Neural progenitor cell (in vitro differentiated cells): ENCODE data around the gene PAIP2. TPM values are rescaled to one million over a fixed set of nuclear protein-coding genes. Genes with fewer than 3 reads are reported as not detected.

Source experiments
- DNase-seq: peaks from one replicate; pipeline ENCODE4 v3.0.0-alpha.2; 2016; ENCODE audit warnings: low spot score
- H2AFZ ChIP-seq: fragments of 200-600 bp; sonication (generic); replicated peaks from 2 replicates; pipeline ENCODE4 v1.6.1; 2016; ENCODE audit warnings: antibody characterized with exemption
- H3F3A ChIP-seq: fragments of 200-600 bp; sonication (generic); 2 replicates; pipeline ENCODE4 v1.6.1; 2016; ENCODE audit warnings: antibody characterized with exemption, low read depth
- H3K27ac ChIP-seq: fragments of 200-600 bp; sonication (generic); 2 replicates; pipeline ENCODE4 v1.5.1; 2016; ENCODE audit warnings: mild to moderate bottlenecking
- H3K27me3 ChIP-seq: fragments of 200-600 bp; sonication (generic); 2 replicates; pipeline ENCODE4 v1.6.1; 2016; ENCODE audit warnings: mild to moderate bottlenecking, moderate library complexity
- H3K36me3 ChIP-seq: fragments of 200-600 bp; sonication (generic); 2 replicates; pipeline ENCODE4 v1.5.1; 2016
- H3K4me1 ChIP-seq: fragments of 200-600 bp; sonication (generic); 2 replicates; pipeline ENCODE4 v1.6.1; 2016; ENCODE audit warnings: mixed run types
- H3K4me2 ChIP-seq: fragments of 200-600 bp; sonication (generic); 2 replicates; pipeline ENCODE4 v1.6.1; 2016
- H3K4me3 ChIP-seq: fragments of 200-600 bp; sonication (generic); 2 replicates; pipeline ENCODE4 v1.5.1; 2016
- H3K79me2 ChIP-seq: fragments of 200-600 bp; sonication (generic); 2 replicates; pipeline ENCODE4 v1.6.1; 2016; ENCODE audit warnings: low read depth
- H3K9ac ChIP-seq: fragments of 200-600 bp; sonication (generic); 2 replicates; pipeline ENCODE4 v1.6.1; 2016
- H3K9me3 ChIP-seq: fragments of 200-600 bp; sonication (generic); 2 replicates; pipeline ENCODE4 v1.5.1; 2016; ENCODE audit warnings: low read depth
- H4K20me1 ChIP-seq: fragments of 200-600 bp; sonication (generic); 2 replicates; pipeline ENCODE4 v1.6.1; 2016; ENCODE audit warnings: low read depth
- H3K27ac Mint-ChIP-seq: 3 replicates; pipeline ENCODE4 v1.8.0; 2021; ENCODE audit warnings: mixed read lengths
- H3K27me3 Mint-ChIP-seq: 2 replicates; pipeline ENCODE4 v1.8.0; 2022; ENCODE audit warnings: low read depth, mild to moderate bottlenecking, inconsistent platforms, moderate library complexity, mixed read lengths; ENCODE audit not compliant: insufficient read depth
- H3K36me3 Mint-ChIP-seq: 3 replicates; pipeline ENCODE4 v1.8.0; 2021; ENCODE audit warnings: mixed read lengths
- H3K4me1 Mint-ChIP-seq: 3 replicates; pipeline ENCODE4 v1.8.0; 2021; ENCODE audit warnings: mixed read lengths
- H3K4me3 Mint-ChIP-seq: 3 replicates; pipeline ENCODE4 v1.8.0; 2021; ENCODE audit warnings: mild to moderate bottlenecking, moderate library complexity, mixed read lengths
- H3K9me3 Mint-ChIP-seq: 3 replicates; pipeline ENCODE4 v1.8.0; 2020; ENCODE audit warnings: mixed read lengths
- CTCF ChIP-seq: fragments of 200-600 bp; sonication (generic); IDR thresholded peaks from 2 replicates; pipeline ENCODE4 v1.5.1; 2017; ENCODE audit warnings: antibody characterized with exemption, mild to moderate bottlenecking
- EZH2 ChIP-seq: fragments of 200-600 bp; sonication (generic); IDR thresholded peaks from 2 replicates; pipeline ENCODE4 v1.6.1; 2017; ENCODE audit warnings: antibody characterized with exemption, mild to moderate bottlenecking, moderate library complexity
- EZH2phosphoT487 ChIP-seq: fragments of 200-600 bp; sonication (generic); IDR thresholded peaks from 2 replicates; pipeline ENCODE4 v1.6.1; 2017; ENCODE audit warnings: antibody characterized with exemption
- total RNA-seq: library from RNA; depleted of rRNA; stranded (reverse); fragments of >200 nt; gene quantifications from 2 replicates; pipeline ENCODE4 v1.2.3, GENCODE V29; 2015; ENCODE audit warnings: low replicate concordance

Gene PAIP2
- total RNA-seq, 1 donor from 2014 or later: 201 TPM

GRCh38 chr5:139414581-139415130, 73.0 kb downstream of the PAIP2 start:
- no peak overlapping the region for H3K27ac Mint-ChIP-seq
- no peak overlapping the region for H2AFZ ChIP-seq
- H3K9me3 Mint-ChIP-seq: no peaks in the 10 kb centered on the region
- DNase-seq: no peak
- H3K36me3 ChIP-seq: no peaks in the 10 kb centered on the region
- H3K4me2 ChIP-seq: no peak overlapping the region
- H3K4me1 ChIP-seq: peaks cover 16% of the 10 kb centered on the region
- TF ChIP-seq EZH2phosphoT487 (no peak), CTCF (no peak), EZH2 (no peak)
- H3K27ac ChIP-seq: no peak overlapping the region
- H3K9me3 ChIP-seq: no peaks in the 10 kb centered on the region
- no peaks in the 10 kb centered on the region for H3K27me3 Mint-ChIP-seq
- peaks cover 26% of the 10 kb centered on the region for H3F3A ChIP-seq
- no peak overlapping the region for H3K9ac ChIP-seq
- no peak overlapping the region for H3K4me3 ChIP-seq
- no peak overlapping the region for H3K4me3 Mint-ChIP-seq
- H3K36me3 Mint-ChIP-seq: peaks cover 10% of the 10 kb centered on the region
- no peaks in the 10 kb centered on the region for H3K79me2 ChIP-seq
- peaks cover 11% of the 10 kb centered on the region for H3K4me1 Mint-ChIP-seq
- no peaks in the 10 kb centered on the region for H3K27me3 ChIP-seq
- no peaks in the 10 kb centered on the region for H4K20me1 ChIP-seq

DNA sequence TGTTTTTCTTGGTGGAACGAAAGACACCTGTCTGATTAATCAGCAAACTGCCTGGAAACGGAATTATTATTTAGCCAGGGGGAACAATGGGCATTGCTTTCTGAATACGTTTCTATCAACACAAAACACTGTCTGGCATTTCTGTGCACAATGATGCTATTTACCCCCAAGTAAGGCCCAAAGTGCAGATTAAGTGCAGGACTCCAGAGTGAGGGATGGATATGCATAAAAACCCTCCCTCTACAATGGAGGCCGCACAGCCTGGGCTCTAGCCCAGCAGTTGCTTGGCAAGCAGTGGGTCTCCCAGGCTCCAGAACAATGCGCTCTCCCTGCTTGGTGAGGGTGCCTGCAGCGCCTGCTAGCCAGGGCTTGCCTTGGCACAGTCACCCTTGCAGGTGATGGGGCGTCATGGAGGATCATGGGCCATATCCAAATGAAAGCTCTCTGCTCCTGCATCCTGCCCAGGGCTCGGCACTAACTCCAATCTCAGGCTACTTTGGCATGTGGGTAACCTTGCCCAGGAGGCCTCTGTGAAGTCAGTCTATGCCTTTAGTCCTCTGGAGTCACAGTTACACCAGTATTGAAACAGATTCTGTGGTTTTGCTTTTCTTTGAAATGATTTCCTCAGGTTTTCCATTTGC, 73.7 kb downstream of the PAIP2 start:
- Mint-ChIP-seq H3K36me3 (peaks cover 10% of the 10 kb centered on the region), H3K4me3 (no peak overlapping the region), H3K27me3 (no peaks in the 10 kb centered on the region), H3K4me1 (peaks cover 18% of the 10 kb centered on the region), H3K9me3 (no peaks in the 10 kb centered on the region), H3K27ac (no peak overlapping the region)
- Histone ChIP-seq H3K4me3 (no peak overlapping the region), H3K4me2 (no peak overlapping the region), H3K36me3 (no peaks in the 10 kb centered on the region), H3K4me1 (peaks cover 22% of the 10 kb centered on the region), H3F3A (peaks cover 33% of the 10 kb centered on the region), H3K27ac (no peak overlapping the region), H4K20me1 (no peaks in the 10 kb centered on the region), H2AFZ (no peak overlapping the region), H3K9ac (no peak overlapping the region), H3K79me2 (no peaks in the 10 kb centered on the region), H3K27me3 (no peaks in the 10 kb centered on the region), H3K9me3 (no peaks in the 10 kb centered on the region)
- DNase-seq: no peak
- TF ChIP-seq CTCF (no peak), EZH2phosphoT487 (no peak), EZH2 (no peak)

GRCh38 chr5:139415869-139416268, 74.2 kb downstream of the PAIP2 start:
- H4K20me1 ChIP-seq: no peaks in the 10 kb centered on the region
- no peaks in the 10 kb centered on the region for H3K27me3 Mint-ChIP-seq
- no peaks in the 10 kb centered on the region for H3K9me3 Mint-ChIP-seq
- no peaks in the 10 kb centered on the region for H3K27me3 ChIP-seq
- TF ChIP-seq CTCF (no peak), EZH2phosphoT487 (no peak), EZH2 (no peak)
- no peak overlapping the region for H3K27ac ChIP-seq
- DNase-seq: no peak
- H2AFZ ChIP-seq: no peak overlapping the region
- no peak overlapping the region for H3K4me2 ChIP-seq
- peaks cover 10% of the 10 kb centered on the region for H3K36me3 Mint-ChIP-seq
- no peak overlapping the region for H3K9ac ChIP-seq
- no peaks in the 10 kb centered on the region for H3K79me2 ChIP-seq
- peaks cover 28% of the 10 kb centered on the region for H3K4me1 ChIP-seq
- H3K27ac Mint-ChIP-seq: peak overlapping the region; percentile 72
- H3K9me3 ChIP-seq: no peaks in the 10 kb centered on the region
- H3K4me1 Mint-ChIP-seq: peaks cover 22% of the 10 kb centered on the region
- H3K4me3 ChIP-seq: no peak overlapping the region
- H3K4me3 Mint-ChIP-seq: no peak overlapping the region
- peaks cover 37% of the 10 kb centered on the region for H3F3A ChIP-seq
- no peaks in the 10 kb centered on the region for H3K36me3 ChIP-seq
